Fibroblast of skin of back (primary cell): ENCODE data around the gene LTB4R2.
A peak's percentile ranks its signal among the peaks of the same experiment; 100 is the strongest.

Source experiments
- DNase-seq: peaks from one replicate; pipeline ENCODE4 v3.0.0-alpha.2; 2013

LTB4R2 gene

GRCh38 chr14:24277606-24278321 lies 32.2 kb upstream of the LTB4R2 start:
- DNase-seq: no peak

- DNase-seq: no peak
Measured at GRCh38 chr14:24278424-24278823, 31.5 kb upstream of the LTB4R2 start.

DNA sequence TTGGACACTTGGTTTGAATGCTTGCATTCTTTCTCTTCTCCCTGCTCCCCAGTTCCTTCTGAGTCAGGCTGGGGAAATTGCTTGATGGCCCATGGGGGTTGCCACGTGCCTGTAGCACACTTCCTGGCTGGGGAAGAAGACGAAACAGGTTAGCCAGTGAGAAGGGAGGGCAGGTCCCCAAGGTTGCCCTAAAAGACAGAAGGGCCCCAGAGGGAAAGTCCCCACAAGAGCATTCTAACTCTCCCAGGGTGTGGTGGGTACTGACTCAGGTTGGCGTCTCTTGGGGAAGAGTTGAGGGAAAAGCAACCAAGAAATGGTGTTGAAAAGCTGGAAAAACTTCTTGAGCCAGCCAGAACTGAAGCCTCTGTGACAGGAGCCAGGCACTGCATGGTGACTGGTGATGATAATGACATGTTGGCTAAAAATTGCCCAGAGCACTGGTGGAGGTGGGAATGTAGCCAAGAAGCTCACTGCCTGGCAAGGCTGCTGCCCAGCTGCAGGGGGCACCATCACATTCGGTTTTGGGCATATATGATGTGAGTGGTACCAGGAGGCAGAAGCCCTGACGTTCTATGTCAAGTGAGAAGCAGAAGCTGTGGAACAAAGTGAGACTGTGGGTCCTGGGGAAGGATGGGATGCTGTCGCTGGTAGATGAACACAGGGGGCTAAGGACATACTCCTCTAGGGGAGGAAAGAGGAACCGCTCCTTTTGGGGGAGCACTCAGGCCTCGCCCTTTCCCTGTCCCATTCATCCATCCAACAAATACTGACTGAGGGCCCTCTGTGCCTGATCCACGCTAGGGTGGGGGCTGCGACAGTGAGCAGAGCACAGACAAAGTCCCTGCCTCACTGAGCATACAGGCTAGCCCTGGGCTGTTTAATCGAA lies 30.4 kb upstream of the LTB4R2 start:
- peak; percentile 12 for DNase-seq

DNA sequence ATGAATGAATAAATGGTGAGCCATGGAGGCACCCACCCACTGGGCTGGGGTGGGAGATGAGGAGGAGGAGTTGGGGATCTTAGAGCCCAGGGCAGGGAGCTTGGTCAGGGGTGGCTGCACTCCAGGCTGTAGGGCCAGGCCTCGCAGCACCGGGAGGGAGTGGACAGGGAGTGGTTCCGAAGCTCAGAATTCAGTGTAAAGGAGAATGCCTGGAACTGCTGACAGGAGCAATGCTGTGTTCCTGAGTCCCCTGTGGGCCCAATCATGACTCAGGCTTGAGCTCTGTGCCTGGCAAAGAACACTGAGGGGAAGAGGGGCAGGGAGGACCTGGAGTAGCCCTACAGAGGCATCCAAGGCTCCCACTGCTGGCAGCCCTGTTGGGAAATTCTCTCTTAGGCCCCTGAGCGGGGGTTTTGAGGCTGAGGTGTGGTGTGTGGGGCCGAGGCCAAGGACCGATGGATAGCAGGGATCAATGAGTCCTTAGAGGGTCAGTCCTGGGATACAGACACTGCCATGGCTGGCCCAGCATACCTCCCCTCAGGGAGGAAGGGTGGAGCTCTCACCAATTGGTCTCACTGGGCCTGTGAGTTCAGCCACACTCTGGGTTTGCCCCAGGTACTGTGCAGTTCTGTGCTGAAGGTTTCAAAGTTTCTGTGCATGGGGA lies 29.0 kb upstream of the LTB4R2 start:
- no peak for DNase-seq

DNA sequence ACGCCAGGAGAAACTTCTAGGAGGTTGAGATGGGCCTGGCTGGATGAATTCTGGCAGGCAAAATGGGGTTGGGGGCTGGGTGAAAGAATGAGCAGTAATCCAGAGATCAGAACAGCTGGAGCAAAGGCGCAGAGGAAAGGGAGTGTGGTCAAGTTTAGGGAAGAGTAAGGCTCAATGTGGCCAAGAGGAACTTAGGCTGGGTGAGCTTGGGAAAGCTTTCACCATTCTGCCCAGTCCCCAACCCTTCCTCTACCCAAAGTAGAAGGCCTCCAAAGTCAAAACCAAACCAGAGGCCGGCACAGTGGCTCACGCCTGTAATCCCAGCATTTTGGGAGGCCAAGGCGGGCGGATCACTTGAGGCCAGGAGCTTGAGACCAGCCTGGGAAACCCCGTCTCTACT lies 28.3 kb upstream of the LTB4R2 start:
- DNase-seq: no peak

DNA sequence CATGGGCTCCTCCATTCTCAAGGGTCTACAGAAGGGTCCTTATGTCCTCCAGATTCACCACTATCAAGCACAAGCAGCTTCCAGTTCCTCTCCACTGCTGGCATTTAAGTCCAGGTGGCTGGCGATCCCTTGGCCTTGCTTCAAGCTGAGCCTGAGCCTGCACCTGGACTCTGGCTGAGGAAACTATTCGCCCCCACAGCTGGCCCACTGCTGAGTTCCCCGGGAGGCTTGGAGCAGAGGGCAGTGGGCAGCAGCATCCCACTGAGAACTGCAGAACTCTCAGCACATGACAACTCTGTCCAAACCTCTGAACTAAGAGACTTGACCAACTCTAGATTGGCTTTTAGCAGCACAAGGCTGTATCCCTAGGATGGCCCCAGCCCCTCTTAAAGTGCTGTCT lies 27.2 kb upstream of the LTB4R2 start:
- DNase-seq: no peak

GRCh38 chr14:24283796-24284460 lies 26.0 kb upstream of the LTB4R2 start:
- no peak for DNase-seq

- DNase-seq: no peak
Measured at GRCh38 chr14:24284501-24285035, 25.4 kb upstream of the LTB4R2 start.

DNA sequence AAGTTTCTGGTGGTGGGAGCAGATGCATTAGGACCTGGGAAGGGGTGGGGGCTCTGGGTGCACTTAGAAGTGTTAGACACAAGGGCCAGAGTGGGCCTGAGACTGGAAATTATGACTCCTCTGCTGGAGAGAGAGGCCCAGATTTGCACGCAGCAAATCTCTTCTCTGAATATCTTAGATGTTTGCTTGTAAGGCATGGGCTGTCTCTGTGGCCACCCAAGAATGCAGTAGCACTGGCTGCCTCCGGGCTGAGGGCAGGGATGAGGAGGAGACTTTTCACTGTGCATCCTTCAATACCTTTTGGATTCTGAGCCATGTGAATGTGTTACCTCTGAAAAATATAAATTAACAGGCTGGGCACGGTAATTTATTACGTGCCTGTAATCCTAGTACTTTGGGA lies 24.6 kb upstream of the LTB4R2 start:
- no peak for DNase-seq

- DNase-seq: no peak
Measured at GRCh38 chr14:24286996-24287395, 22.9 kb upstream of the LTB4R2 start.

DNA sequence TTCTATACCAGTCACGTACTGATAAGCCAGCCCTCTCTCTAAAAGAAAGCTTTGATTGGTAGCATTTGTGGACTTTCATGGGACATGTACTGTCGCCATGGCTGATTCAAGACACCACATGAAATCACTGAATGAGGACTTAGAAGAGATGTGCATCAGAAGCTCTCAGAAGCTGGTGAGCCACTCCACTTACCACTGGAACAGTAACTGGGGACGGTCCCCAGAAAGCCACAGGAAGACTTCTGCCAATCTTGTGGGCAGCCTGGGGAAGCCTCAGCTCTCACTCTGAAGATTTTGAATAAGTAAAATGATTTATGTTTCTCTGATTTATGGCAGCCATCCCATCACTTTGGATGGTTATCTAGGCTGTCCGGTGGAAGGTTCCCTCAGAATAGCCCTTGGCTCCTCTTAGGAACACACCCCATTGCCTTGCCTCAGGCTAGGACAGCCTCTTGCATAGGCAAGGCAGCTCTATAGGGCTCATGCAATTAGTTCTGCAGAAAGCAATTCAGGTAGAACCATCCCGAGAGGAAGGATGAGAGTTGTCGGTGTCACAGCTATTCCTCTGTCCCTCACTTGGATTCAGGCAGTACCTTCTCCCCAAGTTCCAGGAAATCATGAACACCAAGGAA lies 20.2 kb upstream of the LTB4R2 start:
- no peak for DNase-seq

GRCh38 chr14:24290746-24291145 lies 19.2 kb upstream of the LTB4R2 start:
- DNase-seq: no peak

DNA sequence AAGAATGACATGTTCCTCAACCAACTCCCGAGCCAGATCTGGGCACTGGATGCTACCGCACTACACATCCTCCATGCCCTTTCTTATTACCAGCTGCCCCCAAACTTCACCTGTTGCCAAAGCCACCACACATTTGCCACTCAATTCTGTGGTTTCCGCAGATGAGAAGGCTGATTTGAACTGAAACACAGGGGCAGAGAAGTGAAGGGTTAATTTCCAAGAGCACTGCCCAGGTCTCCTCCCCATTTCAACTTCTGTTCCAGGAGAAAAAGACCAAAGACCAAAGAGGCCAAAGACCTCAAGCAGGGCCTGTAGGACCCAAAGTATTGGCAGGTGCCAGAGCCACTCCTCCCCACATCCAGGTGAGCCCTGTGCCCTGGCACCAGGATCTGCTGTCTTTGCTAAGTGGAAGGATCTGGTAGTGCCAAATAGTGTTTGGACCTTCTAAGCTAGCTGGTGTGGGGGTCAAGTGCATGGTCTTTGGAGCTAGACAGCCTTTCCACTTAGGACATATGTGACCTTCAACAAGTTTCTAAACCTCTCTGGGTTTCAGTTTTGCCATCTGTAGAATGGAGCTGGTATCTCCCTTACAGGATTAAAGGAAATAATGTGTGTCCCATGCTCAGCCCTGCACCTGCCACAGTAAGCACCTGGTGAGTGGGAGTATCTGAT lies 18.4 kb upstream of the LTB4R2 start:
- no peak for DNase-seq

DNA sequence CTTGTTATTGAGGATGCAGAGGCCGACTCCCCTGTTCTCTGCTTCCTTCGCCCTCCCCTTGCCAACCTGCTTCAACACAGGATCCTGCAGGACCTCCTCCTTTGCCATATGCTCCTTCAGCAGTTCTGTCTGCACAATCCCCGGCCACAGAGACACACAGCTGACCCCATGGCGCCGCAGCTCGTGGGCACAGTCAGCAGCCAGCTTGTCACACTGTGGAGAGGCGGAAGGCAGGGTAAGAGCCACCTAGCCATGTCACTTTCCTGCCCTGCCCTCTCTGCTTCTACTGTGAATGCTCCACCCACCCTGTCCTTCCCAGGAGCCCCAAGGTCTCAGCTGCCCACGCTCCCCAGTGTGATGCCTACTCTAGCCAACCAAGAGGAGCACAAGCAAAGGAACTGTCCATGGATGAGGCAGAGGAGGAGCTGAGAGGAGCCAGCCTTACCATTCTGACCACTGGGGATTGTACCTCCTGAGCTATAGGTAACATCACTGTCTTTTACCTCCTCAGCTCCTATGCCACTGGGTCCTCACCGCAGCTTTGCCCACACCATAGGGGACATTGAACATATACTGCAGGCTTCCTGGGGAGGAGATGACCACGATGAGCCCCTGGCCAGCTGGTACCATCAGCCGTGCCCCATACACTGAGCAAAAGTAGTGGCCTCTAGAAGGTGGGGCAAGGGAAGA lies 17.7 kb upstream of the LTB4R2 start:
- DNase-seq: no peak

DNA sequence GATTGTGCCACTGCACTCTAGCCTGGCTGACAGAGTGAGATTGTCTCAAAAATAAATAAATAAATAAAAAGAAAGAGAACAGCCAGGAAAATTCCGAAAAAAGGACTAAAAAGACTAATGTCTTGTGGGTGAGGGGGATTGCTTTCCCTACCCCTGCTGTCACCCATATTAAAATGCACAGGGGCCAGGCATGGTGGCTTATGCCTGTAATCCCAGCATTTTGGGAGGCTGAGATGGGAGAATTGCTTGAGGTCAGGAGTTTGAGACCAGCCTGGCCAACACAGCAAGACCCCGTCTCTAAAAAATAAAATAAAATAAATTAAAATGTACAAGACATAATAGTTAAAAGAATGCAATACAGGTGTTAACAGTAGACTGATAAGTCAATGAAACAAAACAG lies 16.4 kb upstream of the LTB4R2 start:
- DNase-seq: no peak

- DNase-seq: peak; percentile 94
Measured at GRCh38 chr14:24296341-24297157, 13.4 kb upstream of the LTB4R2 start.

GRCh38 chr14:24297190-24297964 lies 12.6 kb upstream of the LTB4R2 start:
- peak; percentile 30 for DNase-seq

GRCh38 chr14:24298892-24299254 lies 11.1 kb upstream of the LTB4R2 start:
- DNase-seq: peak; percentile 62
